HFF-Myc (cell line): ENCODE data around the gene WDR70.
A peak's percentile ranks its signal among the peaks of the same experiment; 100 is the strongest.

ENCODE experiments used
- DNase-seq: peaks from one replicate; pipeline ENCODE4 v3.0.0-alpha.2; 2011; ENCODE audit warnings: low read depth; ENCODE audit errors: extremely low read depth
- H3K4me3 ChIP-seq: replicated peaks from 2 replicates; pipeline ENCODE4 v1.5.1; 2011; ENCODE audit warnings: low read depth, mild to moderate bottlenecking, control low read depth, low read length
- TF ChIP-seq, protein P1 (sequence below): IDR thresholded peaks from 2 replicates; pipeline ENCODE4 v1.5.1; 2012; ENCODE audit warnings: mild to moderate bottlenecking, low read depth, low read length, control low read depth; ENCODE audit errors: missing control alignments

The WDR70 gene

DNA sequence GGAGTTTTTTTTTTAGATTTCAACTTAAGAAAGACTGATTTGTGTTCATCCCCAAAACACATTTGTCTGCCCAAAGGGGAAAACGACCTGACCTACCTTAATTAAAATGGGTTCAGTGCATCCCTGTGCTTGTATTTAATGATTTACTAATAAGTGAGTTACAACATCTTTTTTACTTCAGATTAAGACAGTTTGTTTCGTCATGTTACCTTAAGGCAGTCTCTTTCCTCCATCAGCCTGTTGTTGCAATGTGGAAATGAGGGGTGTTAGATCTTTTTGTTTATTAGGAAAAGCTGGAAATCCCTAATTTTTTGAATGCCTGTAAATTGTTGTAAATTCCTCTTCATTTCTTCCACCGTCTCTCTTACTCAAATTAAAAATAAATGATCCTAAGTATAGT is 283.2 kb downstream of the WDR70 start:
- H3K4me3 ChIP-seq = no peak overlapping the region
- no peak for DNase-seq
- TF ChIP-seq, protein P1, sequence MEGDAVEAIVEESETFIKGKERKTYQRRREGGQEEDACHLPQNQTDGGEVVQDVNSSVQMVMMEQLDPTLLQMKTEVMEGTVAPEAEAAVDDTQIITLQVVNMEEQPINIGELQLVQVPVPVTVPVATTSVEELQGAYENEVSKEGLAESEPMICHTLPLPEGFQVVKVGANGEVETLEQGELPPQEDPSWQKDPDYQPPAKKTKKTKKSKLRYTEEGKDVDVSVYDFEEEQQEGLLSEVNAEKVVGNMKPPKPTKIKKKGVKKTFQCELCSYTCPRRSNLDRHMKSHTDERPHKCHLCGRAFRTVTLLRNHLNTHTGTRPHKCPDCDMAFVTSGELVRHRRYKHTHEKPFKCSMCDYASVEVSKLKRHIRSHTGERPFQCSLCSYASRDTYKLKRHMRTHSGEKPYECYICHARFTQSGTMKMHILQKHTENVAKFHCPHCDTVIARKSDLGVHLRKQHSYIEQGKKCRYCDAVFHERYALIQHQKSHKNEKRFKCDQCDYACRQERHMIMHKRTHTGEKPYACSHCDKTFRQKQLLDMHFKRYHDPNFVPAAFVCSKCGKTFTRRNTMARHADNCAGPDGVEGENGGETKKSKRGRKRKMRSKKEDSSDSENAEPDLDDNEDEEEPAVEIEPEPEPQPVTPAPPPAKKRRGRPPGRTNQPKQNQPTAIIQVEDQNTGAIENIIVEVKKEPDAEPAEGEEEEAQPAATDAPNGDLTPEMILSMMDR = no peak

DNA sequence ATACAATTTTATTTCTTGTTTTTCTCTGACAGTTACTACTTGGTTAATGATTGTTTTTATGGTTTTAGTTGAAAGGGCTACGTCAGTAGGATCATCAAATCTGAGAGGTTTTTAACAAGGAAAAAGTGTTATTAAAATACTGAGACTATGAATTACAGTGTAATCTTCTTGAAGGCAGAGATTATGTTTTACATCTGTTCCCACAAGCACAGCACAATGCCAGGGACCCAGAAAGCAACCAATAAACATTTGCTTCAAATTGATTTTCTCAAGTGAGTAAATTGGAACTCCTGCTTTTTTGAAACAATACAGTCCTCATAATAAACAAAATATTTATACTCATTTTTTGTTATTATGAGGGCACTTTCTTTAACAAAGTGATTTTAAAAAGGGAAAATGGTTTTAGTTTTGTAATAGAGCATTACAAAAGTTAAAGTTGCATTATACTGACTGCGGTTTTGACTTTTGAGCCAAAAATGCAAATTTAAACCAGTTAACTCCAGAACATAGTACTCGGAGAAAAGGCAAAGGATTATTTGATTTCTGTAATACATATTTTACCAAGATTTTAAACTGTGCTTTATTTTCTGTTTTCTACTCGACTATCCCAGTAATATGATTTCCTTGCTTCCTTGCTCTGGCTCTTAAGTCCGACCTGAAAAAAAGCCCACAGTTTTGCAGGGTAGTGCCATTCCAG is 283.8 kb downstream of the WDR70 start:
- DNase-seq = no peak
- no peak overlapping the region for H3K4me3 ChIP-seq
- TF ChIP-seq, protein P1 = no peak

DNA sequence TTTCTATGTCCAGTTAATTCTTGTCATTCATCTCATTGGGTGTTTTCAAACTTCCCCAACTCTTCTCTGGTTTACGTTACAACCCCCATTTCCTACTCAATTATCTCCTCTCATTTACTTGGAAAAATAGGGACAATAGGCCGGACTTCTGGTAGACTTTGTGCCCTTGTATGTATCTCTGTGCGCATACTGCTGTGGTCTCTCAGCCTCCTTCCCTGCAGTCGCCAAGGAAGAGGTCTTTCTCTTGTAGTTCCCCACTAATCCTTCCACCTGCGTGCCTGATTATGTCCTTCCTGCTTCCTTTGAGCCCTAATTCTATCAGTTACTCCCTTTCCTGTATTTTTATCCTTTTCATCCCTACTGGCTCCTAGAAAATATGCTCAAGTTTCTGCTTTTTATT is 284.4 kb downstream of the WDR70 start:
- no peak for DNase-seq
- TF ChIP-seq, protein P1 = no peak
- no peak overlapping the region for H3K4me3 ChIP-seq

DNA sequence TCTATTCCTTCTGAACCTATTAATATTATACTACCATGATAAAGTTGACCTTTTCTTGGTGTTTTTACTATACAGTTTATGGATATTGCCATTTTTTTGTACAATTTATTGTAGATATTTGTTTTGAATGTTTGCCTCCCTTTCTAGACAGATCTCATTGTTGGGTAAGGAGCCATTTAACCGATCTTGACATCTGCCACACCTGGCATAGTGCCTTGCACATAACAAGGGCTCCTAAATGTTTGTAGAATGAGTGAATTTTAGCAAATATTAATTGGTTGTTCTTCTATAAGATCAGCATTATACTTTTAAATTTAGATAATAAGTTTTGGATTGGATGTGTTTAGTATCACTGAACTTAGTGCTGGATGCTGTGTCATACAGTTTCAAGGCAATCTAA is 285.4 kb downstream of the WDR70 start:
- TF ChIP-seq, protein P1 = no peak
- DNase-seq = no peak
- H3K4me3 ChIP-seq = no peak overlapping the region

DNA sequence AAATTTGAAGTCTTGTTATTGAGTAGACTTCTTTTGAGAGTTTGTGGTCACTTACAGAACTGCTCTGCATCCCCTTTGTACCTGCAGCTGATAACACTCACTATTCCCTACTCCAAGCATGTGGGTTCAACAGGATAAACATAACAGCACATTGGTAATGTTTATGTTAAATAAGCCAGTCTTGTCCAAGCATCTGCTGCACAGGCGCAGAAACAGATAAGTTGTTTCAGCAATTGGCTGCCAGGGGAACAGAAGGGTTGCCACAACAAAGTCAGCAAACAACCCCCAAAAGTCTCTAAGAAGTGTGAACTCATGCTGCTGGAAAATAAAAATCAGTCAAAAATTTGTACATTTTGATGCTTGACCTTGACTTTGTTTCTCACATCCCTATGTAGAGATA is 286.2 kb downstream of the WDR70 start:
- TF ChIP-seq, protein P1 = no peak
- no peak overlapping the region for H3K4me3 ChIP-seq
- peak; percentile 63 for DNase-seq

DNA sequence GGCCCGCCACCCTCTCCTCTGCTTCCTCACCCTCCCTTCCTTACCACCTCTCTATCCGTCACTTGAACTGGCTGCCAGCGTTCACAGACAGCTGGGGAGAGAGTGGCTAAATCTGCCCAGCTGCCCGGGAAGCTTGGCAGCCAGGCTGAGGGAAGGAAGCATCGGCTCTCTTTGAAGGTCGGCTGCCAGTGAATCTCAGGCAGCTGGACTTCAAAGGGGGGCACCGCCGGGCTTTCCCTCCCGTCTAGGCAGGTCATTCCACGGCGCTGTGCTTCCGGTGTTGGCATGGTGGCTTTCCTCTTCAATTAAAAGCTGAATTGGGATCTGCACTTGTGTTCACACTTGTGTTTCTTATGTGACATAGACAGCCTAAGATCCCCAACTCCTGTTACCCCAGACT is 286.8 kb downstream of the WDR70 start:
- DNase-seq = no peak
- TF ChIP-seq, protein P1 = no peak
- no peak overlapping the region for H3K4me3 ChIP-seq

DNA sequence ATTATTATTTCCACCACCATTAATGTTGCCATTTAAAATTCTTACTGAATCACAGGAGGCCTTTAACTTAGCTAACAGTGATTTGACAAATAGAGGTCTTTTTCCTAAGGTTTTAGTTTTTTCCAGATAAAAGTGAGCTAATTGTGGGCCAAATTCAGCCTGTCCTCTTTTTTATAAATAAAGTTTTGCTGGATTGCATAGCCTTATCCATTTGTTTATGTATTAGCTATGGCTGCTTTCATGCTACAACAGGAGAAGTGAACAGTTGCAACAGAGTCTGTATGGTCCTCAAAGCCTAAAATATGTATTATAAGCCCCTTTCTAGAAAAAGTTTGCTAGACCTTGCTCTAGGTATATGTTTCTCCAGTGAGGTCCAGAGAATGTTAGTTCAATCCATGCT is 288.3 kb downstream of the WDR70 start:
- DNase-seq = no peak
- H3K4me3 ChIP-seq = no peak overlapping the region
- TF ChIP-seq, protein P1 = no peak
